ENCODE measurements around the gene TMA7. TPM values are rescaled to one million over a fixed set of nuclear protein-coding genes. Genes with fewer than 3 reads are reported as not detected.
A peak's percentile ranks its signal among the peaks of the same experiment; 100 is the strongest.

The TMA7 gene
- total and polyA plus RNA-seq, 2 of the 13 experiments (the other 11 are each of a cell fraction or from before 2014, with no cell fraction given) = 100 to 486 TPM

DNA sequence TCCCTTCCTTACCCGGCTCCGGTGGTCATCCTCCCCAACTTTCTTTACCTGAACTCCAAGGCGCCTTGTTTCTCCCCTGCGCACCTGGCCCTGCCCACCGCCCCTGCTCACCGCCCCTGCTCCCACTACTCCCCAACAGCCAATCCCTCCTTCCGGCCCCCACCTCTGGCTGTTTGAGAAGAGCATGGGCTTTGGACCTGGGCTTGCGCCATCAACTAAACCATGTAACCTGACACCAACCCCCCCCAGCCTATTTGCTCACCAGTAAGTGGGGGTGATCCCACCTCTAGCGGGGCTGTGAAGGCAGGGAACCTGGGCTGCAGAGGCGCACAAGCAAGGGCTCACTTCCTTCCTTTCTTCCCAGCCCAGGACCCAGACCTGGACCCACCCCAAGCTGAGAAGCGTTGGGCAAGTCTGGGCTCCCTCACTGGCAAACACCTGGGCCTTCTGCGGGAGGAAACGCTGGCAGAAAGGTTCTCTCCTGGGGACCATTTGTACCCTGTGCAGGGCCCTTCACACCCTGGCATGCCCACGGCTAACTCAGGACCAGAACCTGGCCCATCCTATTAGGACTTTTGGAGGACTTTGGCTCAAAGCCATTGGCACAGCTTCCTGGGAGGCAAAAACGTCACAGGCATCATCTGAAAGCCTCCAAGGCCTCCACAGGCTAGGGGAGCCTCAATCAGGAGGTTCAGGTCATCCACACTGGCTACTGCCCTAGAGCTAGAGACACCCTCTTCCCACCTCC lies 9.9 kb upstream of the TMA7 start, which contains the start of gene PLXNB1 (continued):
- no peak for TF ChIP-seq THAP7 (CRISPR knock-in tag; IDR thresholded peaks at IDR 0.05)
- peak; percentile 81; the same call in 1 of the 2 replicates for TF ChIP-seq ZNF570 (CRISPR knock-in tag; IDR thresholded peaks at IDR 0.05; ENCODE audit: borderline replicate concordance)
- TF ChIP-seq ATAD3A (CRISPR knock-in tag; IDR thresholded peaks at IDR 0.05) = no peak
- TF ChIP-seq ZNF484 (CRISPR knock-in tag; IDR thresholded peaks at IDR 0.05; ENCODE audit: borderline replicate concordance, low read depth) = 0 out of 2 replicates have a peak, but pooled peaks have one; percentile 66
- TF ChIP-seq CHCHD3 (CRISPR knock-in tag; IDR thresholded peaks at IDR 0.05) = no peak
- TF ChIP-seq ZGPAT (CRISPR knock-in tag; IDR thresholded peaks at IDR 0.05) = peak; percentile 93
- TF ChIP-seq ZNF724P (CRISPR knock-in tag; IDR thresholded peaks at IDR 0.05; ENCODE audit: borderline replicate concordance) = no peak
- no peak for TF ChIP-seq ZNF768 (CRISPR knock-in tag; IDR thresholded peaks at IDR 0.05)
- peak; percentile 24 for TF ChIP-seq AGO1 (IDR thresholded peaks at IDR 0.05; ENCODE audit: low read depth, low read length, poor library complexity, severe bottlenecking)
- no peak for TF ChIP-seq RARG (CRISPR knock-in tag; IDR thresholded peaks at IDR 0.05; ENCODE audit: low read depth)
- TF ChIP-seq RAD51 (IDR thresholded peaks at IDR 0.05; ENCODE audit: borderline replicate concordance) = no peak
- no peak for TF ChIP-seq PLRG1 (conservative IDR thresholded peaks at IDR 0.05)
- TF ChIP-seq ZNF609 (CRISPR knock-in tag; IDR thresholded peaks at IDR 0.05; ENCODE audit: borderline replicate concordance) = peak; percentile 97
- TF ChIP-seq, protein P1, sequence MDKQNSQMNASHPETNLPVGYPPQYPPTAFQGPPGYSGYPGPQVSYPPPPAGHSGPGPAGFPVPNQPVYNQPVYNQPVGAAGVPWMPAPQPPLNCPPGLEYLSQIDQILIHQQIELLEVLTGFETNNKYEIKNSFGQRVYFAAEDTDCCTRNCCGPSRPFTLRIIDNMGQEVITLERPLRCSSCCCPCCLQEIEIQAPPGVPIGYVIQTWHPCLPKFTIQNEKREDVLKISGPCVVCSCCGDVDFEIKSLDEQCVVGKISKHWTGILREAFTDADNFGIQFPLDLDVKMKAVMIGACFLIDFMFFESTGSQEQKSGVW (CRISPR knock-in tag; IDR thresholded peaks at IDR 0.05; ENCODE audit: borderline replicate concordance) = no peak
- no peak for TF ChIP-seq POLR2AphosphoS2 (IDR thresholded peaks at IDR 0.05; ENCODE audit: low read depth, low read length)
- peak; percentile 76; the same call in 1 of the 2 replicates for TF ChIP-seq HOXD1 (CRISPR knock-in tag; IDR thresholded peaks at IDR 0.05)
- TF ChIP-seq, protein P2, sequence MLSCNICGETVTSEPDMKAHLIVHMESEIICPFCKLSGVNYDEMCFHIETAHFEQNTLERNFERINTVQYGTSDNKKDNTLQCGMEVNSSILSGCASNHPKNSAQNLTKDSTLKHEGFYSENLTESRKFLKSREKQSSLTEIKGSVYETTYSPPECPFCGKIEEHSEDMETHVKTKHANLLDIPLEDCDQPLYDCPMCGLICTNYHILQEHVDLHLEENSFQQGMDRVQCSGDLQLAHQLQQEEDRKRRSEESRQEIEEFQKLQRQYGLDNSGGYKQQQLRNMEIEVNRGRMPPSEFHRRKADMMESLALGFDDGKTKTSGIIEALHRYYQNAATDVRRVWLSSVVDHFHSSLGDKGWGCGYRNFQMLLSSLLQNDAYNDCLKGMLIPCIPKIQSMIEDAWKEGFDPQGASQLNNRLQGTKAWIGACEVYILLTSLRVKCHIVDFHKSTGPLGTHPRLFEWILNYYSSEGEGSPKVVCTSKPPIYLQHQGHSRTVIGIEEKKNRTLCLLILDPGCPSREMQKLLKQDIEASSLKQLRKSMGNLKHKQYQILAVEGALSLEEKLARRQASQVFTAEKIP (CRISPR knock-in tag; IDR thresholded peaks at IDR 0.05; ENCODE audit: borderline replicate concordance) = no peak
- peak; percentile 94 for TF ChIP-seq NR2F6 (IDR thresholded peaks at IDR 0.05)
- peak; percentile 89 for TF ChIP-seq NR2F6 (CRISPR knock-in tag; IDR thresholded peaks at IDR 0.05)
- peak; percentile 78 for TF ChIP-seq POLR2G (IDR thresholded peaks at IDR 0.05; ENCODE audit: low read depth, low read length)
- 0 out of 2 replicates have a peak, but pooled peaks have one; percentile 64 for TF ChIP-seq ZNF235 (CRISPR knock-in tag; IDR thresholded peaks at IDR 0.05; ENCODE audit: borderline replicate concordance)
